Progenitor cell of endocrine pancreas (in vitro differentiated cells): ENCODE data around the gene DEFB132. TPM values are rescaled to one million over a fixed set of nuclear protein-coding genes. Genes with fewer than 3 reads are reported as not detected.

Experiments used
- DNase-seq: peaks from one replicate; pipeline ENCODE4 v3.0.0; 2021; ENCODE audit warnings: low spot score; ENCODE audit not compliant: unreplicated experiment
- H3K27ac Mint-ChIP-seq: 2 replicates; pipeline ENCODE4 v1.8.0; 2021; ENCODE audit warnings: mild to moderate bottlenecking, moderate library complexity, mixed read lengths
- H3K27me3 Mint-ChIP-seq: 2 replicates; pipeline ENCODE4 v1.8.0; 2021; ENCODE audit warnings: mixed read lengths
- H3K36me3 Mint-ChIP-seq: 2 replicates; pipeline ENCODE4 v1.8.0; 2022; ENCODE audit warnings: mixed read lengths; ENCODE audit not compliant: insufficient read depth
- H3K4me1 Mint-ChIP-seq: 2 replicates; pipeline ENCODE4 v1.8.0; 2021; ENCODE audit warnings: low read depth, mixed read lengths
- H3K4me3 Mint-ChIP-seq: 2 replicates; pipeline ENCODE4 v1.8.0; 2021; ENCODE audit warnings: low read depth, mild to moderate bottlenecking, moderate library complexity, mixed read lengths
- H3K9me3 Mint-ChIP-seq: 2 replicates; pipeline ENCODE4 v1.8.0; 2021; ENCODE audit warnings: low read depth, mixed read lengths
- CTCF ChIP-seq: fragments of 200-600 bp; sonication (generic); IDR thresholded peaks from one replicate; pipeline ENCODE4 v1.5.0; 2021; ENCODE audit warnings: antibody characterized with exemption, mild to moderate bottlenecking; ENCODE audit not compliant: unreplicated experiment
- total RNA-seq: library from RNA; stranded (reverse); gene quantifications from 2 replicates; pipeline ENCODE4 v1.2.1, GENCODE V29; 2021

The DEFB132 gene
- total RNA-seq, 1 donor from 2014 or later, result not detected

- Mint-ChIP-seq H3K4me1 (no peaks in the 10 kb centered on the region), H3K27ac (no peak overlapping the region), H3K27me3 (no peaks in the 10 kb centered on the region), H3K4me3 (no peak overlapping the region), H3K9me3 (no peaks in the 10 kb centered on the region), H3K36me3 (peaks cover 34% of the 10 kb centered on the region)
- DNase-seq, result no peak
- no peak for TF ChIP-seq CTCF
These were observed 20.7 kb downstream of the DEFB132 start for GRCh38 chr20:278181-278580.

- no peak for TF ChIP-seq CTCF
- no peak overlapping the region for H3K4me3 Mint-ChIP-seq
- no peaks in the 10 kb centered on the region for H3K9me3 Mint-ChIP-seq
- H3K27ac Mint-ChIP-seq, result no peak overlapping the region
- H3K4me1 Mint-ChIP-seq, result no peaks in the 10 kb centered on the region
- peaks cover 37% of the 10 kb centered on the region for H3K36me3 Mint-ChIP-seq
- H3K27me3 Mint-ChIP-seq, result no peaks in the 10 kb centered on the region
- no peak for DNase-seq
These were observed 21.4 kb downstream of the DEFB132 start for GRCh38 chr20:278607-279571.

GRCh38 chr20:284172-284571, 26.6 kb downstream of the DEFB132 start:
- Mint-ChIP-seq H3K4me1 (peaks cover 5% of the 10 kb centered on the region), H3K27me3 (no peaks in the 10 kb centered on the region), H3K9me3 (no peaks in the 10 kb centered on the region), H3K27ac (no peak overlapping the region), H3K4me3 (no peak overlapping the region), H3K36me3 (peaks cover 22% of the 10 kb centered on the region)
- DNase-seq, result no peak
- no peak for TF ChIP-seq CTCF

- H3K4me3 Mint-ChIP-seq, result no peak overlapping the region
- no peak overlapping the region for H3K27ac Mint-ChIP-seq
- DNase-seq, result no peak
- H3K9me3 Mint-ChIP-seq, result no peaks in the 10 kb centered on the region
- no peaks in the 10 kb centered on the region for H3K27me3 Mint-ChIP-seq
- no peak for TF ChIP-seq CTCF
- H3K36me3 Mint-ChIP-seq, result peaks cover 16% of the 10 kb centered on the region
- peaks cover 6% of the 10 kb centered on the region for H3K4me1 Mint-ChIP-seq
These were observed 29.0 kb downstream of the DEFB132 start for GRCh38 chr20:286508-286907.

- no peak for TF ChIP-seq CTCF
- Mint-ChIP-seq H3K27ac (no peak overlapping the region), H3K36me3 (peaks cover 12% of the 10 kb centered on the region), H3K4me3 (peak overlapping the region; percentile 59), H3K9me3 (no peaks in the 10 kb centered on the region), H3K27me3 (no peaks in the 10 kb centered on the region), H3K4me1 (peaks cover 6% of the 10 kb centered on the region)
- no peak for DNase-seq
These were observed 31.6 kb downstream of the DEFB132 start for GRCh38 chr20:288956-289692.
